ENCODE results near the gene CCDC43. TPM values are rescaled to one million over a fixed set of nuclear protein-coding genes. Genes with fewer than 3 reads are reported as not detected.

CCDC43 gene
- total RNA-seq, 1 experiment from 2014 or later, result 32.8 TPM

DNA sequence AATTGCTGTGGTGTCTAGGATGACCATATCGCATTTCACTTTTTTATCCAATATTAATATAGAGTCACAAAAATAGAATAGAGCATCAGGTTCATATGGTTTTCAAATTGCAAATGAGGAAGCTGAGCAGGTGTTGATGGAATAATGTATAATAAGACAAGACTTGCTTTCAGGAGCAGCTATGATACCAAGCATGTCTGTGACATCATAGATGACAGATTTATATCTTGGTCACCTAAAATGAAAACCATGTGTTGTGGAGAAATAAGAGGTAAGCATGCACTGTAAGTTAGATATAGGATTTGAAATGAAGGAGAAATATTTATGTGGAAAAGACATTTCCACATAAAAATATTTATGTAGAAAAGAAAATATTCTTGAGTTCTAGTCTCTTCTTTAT lies 24.7 kb downstream of the CCDC43 start:
- ChIA-PET CTCF (no interaction called here), POLR2A (interaction anchor here (1.1 kb wide), 1 partner anchor 19 kb away, joined by 3 read pairs; no protein-coding TSS in a partner anchor)
- no peaks in the 10 kb centered on the region for H3K9me3 Mint-ChIP-seq (ENCODE audit: unreplicated experiment)
- no peak overlapping the region for H3K4me3 Mint-ChIP-seq (ENCODE audit: unreplicated experiment)
- BruUV-seq (replicated peaks), result no TSS peak
- H3K27ac Mint-ChIP-seq (ENCODE audit: low read depth, unreplicated experiment), result no peak overlapping the region
- TF ChIP-seq, protein P1, sequence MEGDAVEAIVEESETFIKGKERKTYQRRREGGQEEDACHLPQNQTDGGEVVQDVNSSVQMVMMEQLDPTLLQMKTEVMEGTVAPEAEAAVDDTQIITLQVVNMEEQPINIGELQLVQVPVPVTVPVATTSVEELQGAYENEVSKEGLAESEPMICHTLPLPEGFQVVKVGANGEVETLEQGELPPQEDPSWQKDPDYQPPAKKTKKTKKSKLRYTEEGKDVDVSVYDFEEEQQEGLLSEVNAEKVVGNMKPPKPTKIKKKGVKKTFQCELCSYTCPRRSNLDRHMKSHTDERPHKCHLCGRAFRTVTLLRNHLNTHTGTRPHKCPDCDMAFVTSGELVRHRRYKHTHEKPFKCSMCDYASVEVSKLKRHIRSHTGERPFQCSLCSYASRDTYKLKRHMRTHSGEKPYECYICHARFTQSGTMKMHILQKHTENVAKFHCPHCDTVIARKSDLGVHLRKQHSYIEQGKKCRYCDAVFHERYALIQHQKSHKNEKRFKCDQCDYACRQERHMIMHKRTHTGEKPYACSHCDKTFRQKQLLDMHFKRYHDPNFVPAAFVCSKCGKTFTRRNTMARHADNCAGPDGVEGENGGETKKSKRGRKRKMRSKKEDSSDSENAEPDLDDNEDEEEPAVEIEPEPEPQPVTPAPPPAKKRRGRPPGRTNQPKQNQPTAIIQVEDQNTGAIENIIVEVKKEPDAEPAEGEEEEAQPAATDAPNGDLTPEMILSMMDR (IDR thresholded peaks at IDR 0.05; ENCODE audit: unreplicated experiment), result no peak
- no peaks in the 10 kb centered on the region for H3K27me3 Mint-ChIP-seq (ENCODE audit: insufficient read depth, unreplicated experiment)
- intact Hi-C loops (cut with micrococcal nuclease), result no loop called here
- no peaks in the 10 kb centered on the region for H3K4me1 Mint-ChIP-seq (ENCODE audit: insufficient read depth, unreplicated experiment)
- DNase-seq (ENCODE audit: unreplicated experiment), result no peak
- H3K36me3 Mint-ChIP-seq (ENCODE audit: insufficient read depth, unreplicated experiment), result no peaks in the 10 kb centered on the region

DNA sequence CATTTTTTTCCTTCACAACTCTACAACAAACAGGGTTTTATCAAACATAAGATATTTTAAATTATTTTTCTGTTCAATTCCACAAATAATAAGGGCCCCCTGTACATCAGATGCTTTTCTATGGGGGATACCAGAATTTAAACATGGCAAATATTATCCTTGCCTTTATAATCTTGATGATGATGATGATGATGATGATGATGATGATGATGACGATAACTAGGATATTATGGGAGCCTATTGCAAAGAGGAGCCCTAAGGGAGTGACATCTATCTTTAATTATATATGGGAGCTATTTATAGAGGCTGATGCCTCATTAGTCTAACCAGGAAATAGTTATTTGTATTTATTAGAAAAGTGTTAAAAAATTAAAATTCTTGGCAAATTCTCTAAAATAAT lies 26.5 kb downstream of the CCDC43 start:
- H3K27ac Mint-ChIP-seq (ENCODE audit: low read depth, unreplicated experiment), result no peak overlapping the region
- no TSS peak for BruUV-seq (replicated peaks)
- H3K9me3 Mint-ChIP-seq (ENCODE audit: unreplicated experiment), result no peaks in the 10 kb centered on the region
- intact Hi-C loops (cut with micrococcal nuclease), result no loop called here
- TF ChIP-seq, protein P1 (IDR thresholded peaks at IDR 0.05; ENCODE audit: unreplicated experiment), result no peak
- H3K4me1 Mint-ChIP-seq (ENCODE audit: insufficient read depth, unreplicated experiment), result no peaks in the 10 kb centered on the region
- DNase-seq (ENCODE audit: unreplicated experiment), result no peak
- CTCF ChIA-PET, result interaction anchor here (0.6 kb wide), 1 partner anchor 821 kb away, joined by 3 read pairs; no protein-coding TSS in a partner anchor
- no peaks in the 10 kb centered on the region for H3K36me3 Mint-ChIP-seq (ENCODE audit: insufficient read depth, unreplicated experiment)
- no peaks in the 10 kb centered on the region for H3K27me3 Mint-ChIP-seq (ENCODE audit: insufficient read depth, unreplicated experiment)
- no peak overlapping the region for H3K4me3 Mint-ChIP-seq (ENCODE audit: unreplicated experiment)
- POLR2A ChIA-PET, result interaction anchor here (0.9 kb wide), 1 partner anchor 184 kb away, joined by 3 read pairs; no protein-coding TSS in a partner anchor

DNA sequence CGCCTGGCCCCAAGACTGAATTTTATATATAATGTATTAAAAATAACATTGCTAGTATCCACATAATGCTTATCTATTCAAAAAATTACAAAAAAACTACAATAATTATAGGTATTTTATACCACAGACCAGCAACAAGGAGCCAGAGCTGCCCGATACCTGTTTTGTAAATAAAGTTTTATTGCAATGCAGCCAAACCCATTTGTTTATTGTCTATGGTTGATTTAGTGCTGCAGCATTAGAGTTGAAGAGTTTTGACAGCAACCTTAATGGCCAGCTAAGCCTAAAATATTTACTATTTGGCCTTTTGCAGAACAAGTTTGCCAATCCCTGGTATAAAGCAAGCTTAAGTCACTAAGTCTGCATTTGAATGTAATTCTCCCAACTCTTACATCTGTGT lies 27.7 kb downstream of the CCDC43 start:
- no peak for DNase-seq (ENCODE audit: unreplicated experiment)
- Mint-ChIP-seq H3K9me3 (ENCODE audit: unreplicated experiment) (no peaks in the 10 kb centered on the region), H3K27ac (ENCODE audit: low read depth, unreplicated experiment) (no peak overlapping the region), H3K27me3 (ENCODE audit: insufficient read depth, unreplicated experiment) (no peaks in the 10 kb centered on the region), H3K36me3 (ENCODE audit: insufficient read depth, unreplicated experiment) (no peaks in the 10 kb centered on the region), H3K4me3 (ENCODE audit: unreplicated experiment) (no peak overlapping the region), H3K4me1 (ENCODE audit: insufficient read depth, unreplicated experiment) (no peaks in the 10 kb centered on the region)
- TF ChIP-seq, protein P1 (IDR thresholded peaks at IDR 0.05; ENCODE audit: unreplicated experiment), result no peak
- ChIA-PET CTCF (interaction anchor here (0.5 kb wide), 1 partner anchor 297 kb away, joined by 3 read pairs; no protein-coding TSS in a partner anchor), POLR2A (no interaction called here)
- intact Hi-C loops (cut with micrococcal nuclease), result no loop called here
- no TSS peak for BruUV-seq (replicated peaks)

DNA sequence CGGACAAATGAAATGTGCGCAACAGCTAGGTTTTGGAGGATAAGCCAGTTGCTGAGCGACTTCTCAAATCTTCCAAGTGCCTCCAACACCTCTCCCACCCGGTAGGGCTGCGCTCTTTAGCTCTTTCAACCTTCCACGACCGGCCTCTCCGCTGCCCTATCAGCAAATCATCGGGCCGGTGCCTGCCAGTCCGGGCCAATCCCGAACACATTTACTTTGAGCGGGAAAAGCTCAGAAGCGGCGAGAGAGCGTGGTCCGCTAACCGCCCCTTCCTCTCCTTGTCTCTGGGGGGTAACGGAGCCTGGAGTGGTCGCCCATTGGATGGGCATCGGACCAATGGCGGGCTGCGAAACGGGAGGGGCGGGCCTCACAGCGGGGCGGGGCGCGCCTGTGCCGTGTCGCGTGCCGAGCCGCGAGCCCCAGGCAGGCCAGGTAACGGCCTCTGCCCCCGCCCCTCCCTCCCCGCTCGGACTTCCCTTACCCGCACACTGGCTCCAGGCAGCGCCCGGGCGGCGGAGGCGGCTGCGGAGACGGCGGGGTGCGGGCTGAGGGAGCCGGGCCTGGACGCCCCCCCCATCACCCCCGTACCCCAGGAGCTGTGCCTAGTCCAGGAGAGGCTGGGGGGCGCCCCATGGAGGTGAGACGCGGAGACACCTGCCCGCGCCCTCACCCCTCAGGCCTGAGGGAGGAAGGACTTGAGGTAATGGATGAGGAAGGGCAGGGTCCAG lies 33.4 kb downstream of the CCDC43 start, which contains the start of gene MEIOC:
MEIOC (plus strand) TSS at position 486 of the 728 bp plus-strand sequence; CDS start at position 632, 146 bp downstream.
- no TSS peak for BruUV-seq (replicated peaks)
- DNase-seq (ENCODE audit: unreplicated experiment), result no peak
- TF ChIP-seq, protein P1 (IDR thresholded peaks at IDR 0.05; ENCODE audit: unreplicated experiment), result no peak
- ChIA-PET CTCF (interaction anchor here (1.3 kb wide), 1 partner anchor 19 kb away, joined by 4 read pairs; no protein-coding TSS in a partner anchor), POLR2A (no interaction called here)
- Mint-ChIP-seq H3K4me1 (ENCODE audit: insufficient read depth, unreplicated experiment) (no peaks in the 10 kb centered on the region), H3K9me3 (ENCODE audit: unreplicated experiment) (no peaks in the 10 kb centered on the region), H3K4me3 (ENCODE audit: unreplicated experiment) (no peak within 1 kb of the TSS), H3K36me3 (ENCODE audit: insufficient read depth, unreplicated experiment) (no peaks in the 10 kb centered on the region), H3K27me3 (ENCODE audit: insufficient read depth, unreplicated experiment) (no peaks in the 10 kb centered on the region), H3K27ac (ENCODE audit: low read depth, unreplicated experiment) (no peak within 1 kb of the TSS)
- intact Hi-C loops (cut with micrococcal nuclease), result no loop called here
